GM19395 (cell line): ENCODE results near the gene FBXO44.

Source experiments
- ATAC-seq: cut with Tn5 transposase; IDR thresholded peaks from one replicate; pipeline ENCODE4 v1.9.1; 2021; ENCODE audit warnings: mild to moderate bottlenecking, moderate library complexity; ENCODE audit not compliant: unreplicated experiment

Gene FBXO44

DNA sequence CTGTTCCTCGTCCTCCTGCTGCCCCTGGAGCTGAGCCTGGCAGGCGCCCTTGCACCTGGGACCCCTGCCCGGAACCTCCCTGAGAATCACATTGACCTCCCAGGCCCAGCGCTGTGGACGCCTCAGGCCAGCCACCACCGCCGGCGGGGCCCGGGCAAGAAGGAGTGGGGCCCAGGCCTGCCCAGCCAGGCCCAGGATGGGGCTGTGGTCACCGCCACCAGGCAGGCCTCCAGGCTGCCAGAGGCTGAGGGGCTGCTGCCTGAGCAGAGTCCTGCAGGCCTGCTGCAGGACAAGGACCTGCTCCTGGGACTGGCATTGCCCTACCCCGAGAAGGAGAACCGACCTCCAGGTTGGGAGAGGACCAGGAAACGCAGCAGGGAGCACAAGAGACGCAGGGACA, 51.6 kb downstream of the FBXO44 start:
- ATAC-seq: no peak

GRCh38 chr1:11707621-11708276, 53.1 kb downstream of the FBXO44 start:
- no peak for ATAC-seq

- no peak for ATAC-seq
These were observed 54.1 kb downstream of the FBXO44 start for GRCh38 chr1:11708554-11709350.

GRCh38 chr1:11711490-11711889, 56.8 kb downstream of the FBXO44 start:
- ATAC-seq: no peak

DNA sequence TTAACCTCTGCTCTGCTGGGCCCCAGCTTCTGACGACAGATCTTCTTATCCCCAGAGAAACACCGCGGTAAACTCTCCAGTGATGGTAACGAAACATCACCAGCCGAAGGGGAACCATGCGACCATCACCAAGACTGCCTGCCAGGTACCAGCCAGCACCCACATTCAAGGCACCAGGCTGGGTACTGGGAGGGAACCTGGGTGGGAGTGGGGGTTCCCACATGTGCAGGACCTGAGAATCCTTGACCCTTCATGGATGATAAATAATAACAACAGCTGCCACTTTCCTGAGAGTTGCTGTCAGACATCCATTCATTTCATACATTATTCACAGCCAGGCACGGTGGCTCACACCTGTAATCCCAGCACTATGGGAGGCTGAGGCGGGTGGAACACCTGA, 57.6 kb downstream of the FBXO44 start:
- ATAC-seq: no peak
